HCT116 (cell line): Measurements from ENCODE around the gene DPYSL5. TPM values are rescaled to one million over a fixed set of nuclear protein-coding genes. Genes with fewer than 3 reads are reported as not detected.

Experiments
- ATAC-seq: fragments of 200-7000 bp; cut with Tn5 transposase; 2 replicates; pipeline ENCODE4 v1.9.1; 2020; ENCODE audit warnings: mild to moderate bottlenecking, moderate library complexity
- BruUV-seq: library from RNA; stranded (reverse); fragments of 400-500 nt; replicated peaks from 2 replicates; lab custom pipeline; 2021; lab: Mats Ljungman, UMichigan
- CTCF ChIA-PET: fragments of 300-600 bp; sonication (Branson Sonifier 250); formaldehyde crosslinking; loops from one replicate; lab custom pipeline; 2021; ENCODE audit warnings: antibody characterized with exemption; lab: Charles Lee
- POLR2A ChIA-PET: fragments of 300-600, 350-600 bp; sonication (Branson Sonifier 250); formaldehyde crosslinking; loops from one replicate; lab custom pipeline; 2021; ENCODE audit warnings: antibody characterized with exemption; lab: Charles Lee
- RAD21 ChIA-PET, 2 experiments: fragments of 300-600 bp; sonication (Branson Sonifier 250); formaldehyde crosslinking; loops; one replicate each; lab custom pipeline; 2023; ENCODE audit warnings: low total read pairs in 2 of 2; ENCODE audit not compliant: uncharacterized antibody in 2 of 2, unreplicated experiment in 2 of 2, low non-redundant PET in 1 of 2; lab: Charles Lee
- DNase-seq: peaks from one replicate; pipeline ENCODE4 v3.0.0-alpha.2; 2010; ENCODE audit warnings: low read depth, low spot score
- H2AFZ ChIP-seq: fragments of 200-600 bp; shearing (Covaris generic), sonication (generic); 2 replicates; pipeline ENCODE4 v1.6.1; 2017; ENCODE audit warnings: low read depth, mixed run types, mixed read lengths, antibody characterized with exemption, low read length; ENCODE audit not compliant: poor library complexity, severe bottlenecking
- H3K27ac ChIP-seq: 2 replicates; pipeline ENCODE4 v1.5.1; 2012; ENCODE audit warnings: low read depth, low read length
- H3K27me3 ChIP-seq: fragments of 200-600 bp; sonication (generic); 2 replicates; pipeline ENCODE4 v1.6.1; 2016; ENCODE audit warnings: mixed run types, low read length, mixed read lengths; ENCODE audit not compliant: insufficient read depth
- H3K36me3 ChIP-seq, 2 experiments: fragments of 200-500 bp in 1 of 2; fragments of 200-600 bp in 1 of 2; sonication (Bioruptor generic) in 1 of 2; sonication (generic) in 1 of 2; 2 replicates each; pipeline versions ENCODE4 v1.5.1 to v1.6.1; 2014 to 2016; ENCODE audit warnings: low read length in 2 of 2, inconsistent platforms in 1 of 2, mixed read lengths in 1 of 2, mixed run types in 1 of 2; ENCODE audit not compliant: insufficient read depth in 2 of 2, control insufficient read depth in 1 of 2
- H3K4me1 ChIP-seq, 2 experiments: fragments of 200-600 bp in 1 of 2; sonication (generic) in 1 of 2; 2 replicates each; pipeline versions ENCODE4 v1.5.1 to v1.6.1; 2012 to 2017; ENCODE audit warnings: low read length in 2 of 2, inconsistent platforms in 1 of 2, mild to moderate bottlenecking in 1 of 2, mixed read lengths in 1 of 2, mixed run types in 1 of 2, moderate library complexity in 1 of 2; ENCODE audit not compliant: insufficient read depth in 2 of 2, control insufficient read depth in 1 of 2
- H3K4me2 ChIP-seq: fragments of 200-600 bp; sonication (generic); 2 replicates; pipeline ENCODE4 v1.6.1; 2017; ENCODE audit warnings: mixed run types, low read length, mixed read lengths
- H3K4me3 ChIP-seq, 2 experiments: fragments of 200-600 bp in 1 of 2; sonication (generic) in 1 of 2; replicated peaks in 1 of 2; 2 replicates each; pipeline ENCODE4 v1.5.1; 2011 to 2016; ENCODE audit warnings: low read length in 2 of 2, control low read depth in 1 of 2, low read depth in 1 of 2, mild to moderate bottlenecking in 1 of 2, mixed read lengths in 1 of 2, mixed run types in 1 of 2
- H3K79me2 ChIP-seq: fragments of 200-600 bp; sonication (generic); 2 replicates; pipeline ENCODE4 v1.6.1; 2017; ENCODE audit warnings: mild to moderate bottlenecking, mixed run types, low read length, moderate library complexity, mixed read lengths; ENCODE audit not compliant: insufficient read depth
- H3K9ac ChIP-seq: fragments of 200-600 bp; sonication (generic); 2 replicates; pipeline ENCODE4 v1.6.1; 2016; ENCODE audit warnings: low read length, mixed read lengths
- H3K9me2 ChIP-seq: fragments of 200-600 bp; sonication (generic), shearing (Covaris generic); 2 replicates; pipeline ENCODE4 v1.6.1; 2017; ENCODE audit warnings: mixed run types, mild to moderate bottlenecking, moderate library complexity; ENCODE audit not compliant: insufficient read depth
- H3K9me3 ChIP-seq, 2 experiments: fragments of 200-500 bp in 1 of 2; fragments of 200-600 bp in 1 of 2; sonication (Bioruptor generic) in 1 of 2; sonication (generic) in 1 of 2; 2 replicates each; pipeline ENCODE4 v1.6.1; 2014 to 2017; ENCODE audit warnings: low read length in 2 of 2, mixed read lengths in 2 of 2, inconsistent platforms in 1 of 2, low read depth in 1 of 2, mild to moderate bottlenecking in 1 of 2, mixed run types in 1 of 2, moderate library complexity in 1 of 2; ENCODE audit not compliant: control insufficient read depth in 1 of 2, insufficient read depth in 1 of 2
- H4K20me1 ChIP-seq: fragments of 200-600 bp; sonication (generic), shearing (Covaris generic); 2 replicates; pipeline ENCODE4 v1.6.1; 2017; ENCODE audit warnings: mixed run types, mild to moderate bottlenecking, moderate library complexity; ENCODE audit not compliant: insufficient read depth
- ATF3 ChIP-seq: IDR thresholded peaks from 2 replicates; pipeline ENCODE4 v1.6.1; 2012
- CEBPB ChIP-seq: IDR thresholded peaks from 2 replicates; pipeline ENCODE4 v1.6.1; 2012; ENCODE audit warnings: low read depth
- CTCF ChIP-seq, 3 experiments: fragments of 200-600 bp in 1 of 3; sonication (generic) in 1 of 3; IDR thresholded peaks in 2 of 3; conservative IDR thresholded peaks in 1 of 3; 2 replicates each; pipeline ENCODE4 v1.5.1; 2012 to 2017; ENCODE audit warnings: low read depth in 2 of 3, low read length in 2 of 3, antibody characterized with exemption in 1 of 3, borderline replicate concordance in 1 of 3, control low read depth in 1 of 3, mild to moderate bottlenecking in 1 of 3, mixed read lengths in 1 of 3, mixed run types in 1 of 3, moderate library complexity in 1 of 3; ENCODE audit not compliant: insufficient read depth in 1 of 3
- EGR1 ChIP-seq: IDR thresholded peaks from 2 replicates; pipeline ENCODE4 v1.6.1; 2012; ENCODE audit warnings: low read depth
- ELF1 ChIP-seq: IDR thresholded peaks from 2 replicates; pipeline ENCODE4 v1.6.1; 2012; ENCODE audit warnings: low read depth, borderline replicate concordance
- EZH2 ChIP-seq: fragments of 200-600 bp; sonication (generic); IDR thresholded peaks from 2 replicates; pipeline ENCODE4 v1.6.1; 2017; ENCODE audit warnings: antibody characterized with exemption, mixed run types
- JUND ChIP-seq: IDR thresholded peaks from 2 replicates; pipeline ENCODE4 v1.6.1; 2012
- MAX ChIP-seq: IDR thresholded peaks from 2 replicates; pipeline ENCODE4 v1.6.1; 2012
- POLR2A ChIP-seq: IDR thresholded peaks from 2 replicates; pipeline ENCODE4 v1.7.0; 2011; ENCODE audit warnings: borderline replicate concordance; ENCODE audit not compliant: insufficient read depth, insufficient read length; ENCODE audit errors: extremely low read depth
- RAD21 ChIP-seq: IDR thresholded peaks from 2 replicates; pipeline ENCODE4 v1.6.1; 2012; ENCODE audit warnings: low read depth, mild to moderate bottlenecking
- REST ChIP-seq: IDR thresholded peaks from 2 replicates; pipeline ENCODE4 v1.6.1; 2012; ENCODE audit warnings: low read depth
- SIN3A ChIP-seq: IDR thresholded peaks from 2 replicates; pipeline ENCODE4 v1.6.1; 2012; ENCODE audit warnings: low read depth
- SP1 ChIP-seq: IDR thresholded peaks from 2 replicates; pipeline ENCODE4 v1.6.1; 2012; ENCODE audit warnings: low read depth
- SRF ChIP-seq: IDR thresholded peaks from 2 replicates; pipeline ENCODE4 v1.6.1; 2012; ENCODE audit warnings: low read depth
- TCF7L2 ChIP-seq: IDR thresholded peaks from 2 replicates; pipeline ENCODE4 v1.7.0; 2011; ENCODE audit warnings: borderline replicate concordance, inconsistent platforms; ENCODE audit not compliant: insufficient read depth, insufficient read length; ENCODE audit errors: extremely low read depth
- YY1 ChIP-seq: IDR thresholded peaks from 2 replicates; pipeline ENCODE4 v1.6.1; 2011; ENCODE audit warnings: low read length, low read depth, moderate library complexity, mild to moderate bottlenecking; ENCODE audit not compliant: insufficient replicate concordance; ENCODE audit errors: extremely low read depth
- ZBTB33 ChIP-seq: IDR thresholded peaks from 2 replicates; pipeline ENCODE4 v1.6.1; 2011; ENCODE audit warnings: mild to moderate bottlenecking, low read length, moderate library complexity; ENCODE audit not compliant: insufficient replicate concordance; ENCODE audit errors: extremely low read depth
- ZFX ChIP-seq: fragments of 450-650 bp; IDR thresholded peaks from 2 replicates; pipeline ENCODE4 v1.6.1; 2017
- ZNF274 ChIP-seq: fragments of 200-500 bp; sonication (Bioruptor generic); IDR thresholded peaks from 2 replicates; pipeline ENCODE4 v1.6.1; 2014; ENCODE audit warnings: mild to moderate bottlenecking, low read depth, low read length, inconsistent platforms
- intact Hi-C: fragments of 100-400 bp; cut with micrococcal nuclease; formaldehyde crosslinking; loops from 2 replicates; pipeline ENCODE4 v1.10.0; 2022
- total RNA-seq: library from RNA; stranded (reverse); gene quantifications from one replicate; pipeline ENCODE4 v1.2.1, GENCODE V29; 2021; ENCODE audit not compliant: unreplicated experiment

The DPYSL5 gene
- total RNA-seq, 1 experiment from 2014 or later: 8.4 TPM

- H4K20me1 ChIP-seq: no peaks in the 10 kb centered on the region
- no peaks in the 10 kb centered on the region for H3K9me3 ChIP-seq
- H3K4me1 ChIP-seq: peaks cover 0 to 13% of the 10 kb centered on the region in 2 experiments; a peak in 2 of 4 replicates
- ATAC-seq: no peak
- no peaks in the 10 kb centered on the region for H3K27me3 ChIP-seq
- H2AFZ ChIP-seq: no peak overlapping the region
- H3K9ac ChIP-seq: no peak overlapping the region
- no peak overlapping the region for H3K4me2 ChIP-seq
- DNase-seq: no peak
- H3K36me3 ChIP-seq: no peaks in the 10 kb centered on the region
- intact Hi-C loops: no loop called here
- no TSS peak for BruUV-seq
- H3K9me2 ChIP-seq: no peaks in the 10 kb centered on the region
- RAD21 ChIA-PET: no interaction called here
- POLR2A ChIA-PET: no interaction called here
- H3K27ac ChIP-seq: no peak overlapping the region
- no peaks in the 10 kb centered on the region for H3K79me2 ChIP-seq
- TF ChIP-seq SRF (no peak), SP1 (no peak), YY1 (no peak), ZBTB33 (no peak), EGR1 (no peak), POLR2A (no peak), ZNF274 (no peak), TCF7L2 (no peak), EZH2 (no peak), ATF3 (no peak), MAX (no peak), ZFX (no peak), SIN3A (no peak), ELF1 (no peak), CTCF (IDR thresholded peaks at IDR 0.05 in 2 of 3, conservative IDR thresholded peaks at IDR 0.05 in 1 of 3; ENCODE audit: borderline replicate concordance in 1 of 3, insufficient read depth in 1 of 3, low read depth in 2 of 3, low read length in 2 of 3) (no peak), JUND (no peak), CEBPB (no peak), REST (no peak), RAD21 (no peak)
- CTCF ChIA-PET: no interaction called here
- H3K4me3 ChIP-seq: no peak overlapping the region
Measured at GRCh38 chr2:26809876-26810577, 37.9 kb upstream of the DPYSL5 start.
